GM18526 (cell line): ENCODE measurements around the gene BORCS5.

Experiments used
- POLR2A ChIP-seq: IDR thresholded peaks from 3 replicates; pipeline ENCODE4 v1.6.1; 2011; ENCODE audit not compliant: insufficient read length; ENCODE audit errors: extremely low read depth

BORCS5 gene

GRCh38 chr12:12456637-12457036, 99.8 kb downstream of the BORCS5 start:
- TF ChIP-seq POLR2A: no peak

- no peak for TF ChIP-seq POLR2A
These were observed 104.4 kb downstream of the BORCS5 start for GRCh38 chr12:12460935-12461922.

GRCh38 chr12:12461923-12462315, 105.0 kb downstream of the BORCS5 start:
- TF ChIP-seq POLR2A: no peak

- no peak for TF ChIP-seq POLR2A
These were observed 108.6 kb downstream of the BORCS5 start for GRCh38 chr12:12465522-12465921.

GRCh38 chr12:12466157-12466556, 109.3 kb downstream of the BORCS5 start:
- no peak for TF ChIP-seq POLR2A

GRCh38 chr12:12467264-12467663, 110.4 kb downstream of the BORCS5 start:
- TF ChIP-seq POLR2A: no peak

GRCh38 chr12:12467688-12468261, 110.9 kb downstream of the BORCS5 start:
- TF ChIP-seq POLR2A: no peak

- no peak for TF ChIP-seq POLR2A
These were observed 111.7 kb downstream of the BORCS5 start for GRCh38 chr12:12468575-12468974.

- TF ChIP-seq POLR2A: no peak
These were observed 112.5 kb downstream of the BORCS5 start for GRCh38 chr12:12469386-12469785.

GRCh38 chr12:12470751-12471306, 114.0 kb downstream of the BORCS5 start:
- TF ChIP-seq POLR2A: no peak

GRCh38 chr12:12473223-12473622, 116.3 kb downstream of the BORCS5 start:
- no peak for TF ChIP-seq POLR2A

GRCh38 chr12:12474471-12474928, 117.6 kb downstream of the BORCS5 start:
- no peak for TF ChIP-seq POLR2A

GRCh38 chr12:12474931-12475795, 118.3 kb downstream of the BORCS5 start:
- TF ChIP-seq POLR2A: no peak

- TF ChIP-seq POLR2A: no peak
These were observed 120.1 kb downstream of the BORCS5 start for GRCh38 chr12:12476857-12477531.

GRCh38 chr12:12477532-12477890, 120.6 kb downstream of the BORCS5 start:
- TF ChIP-seq POLR2A: no peak
